GM23338 (cell line): Measurements from ENCODE around the gene USP35. TPM values are rescaled to one million over a fixed set of nuclear protein-coding genes. Genes with fewer than 3 reads are reported as not detected.

Source experiments
- ATAC-seq: fragments of 200-7000 bp; cut with Tn5 transposase; 3 replicates; pipeline ENCODE4 v1.9.1; 2020
- DNase-seq: peaks from one replicate; pipeline ENCODE4 v3.0.0-alpha.2; 2015; ENCODE audit warnings: low spot score
- H2AFZ ChIP-seq: fragments of 200-600 bp; sonication (generic); 2 replicates; pipeline ENCODE4 v1.8.0; 2016; ENCODE audit warnings: antibody characterized with exemption, mild to moderate bottlenecking, moderate library complexity
- H3F3A ChIP-seq: fragments of 200-600 bp; sonication (generic); replicated peaks from 2 replicates; pipeline ENCODE4 v1.8.0; 2017; ENCODE audit warnings: antibody characterized with exemption, mixed run types, low read depth
- H3K27ac ChIP-seq: fragments of 200-600 bp; sonication (generic); 2 replicates; pipeline ENCODE4 v1.6.1; 2016; ENCODE audit warnings: low read depth
- H3K27me3 ChIP-seq: fragments of 200-600 bp; sonication (generic); 2 replicates; pipeline ENCODE4 v1.8.0; 2016; ENCODE audit warnings: mild to moderate bottlenecking, mixed run types, moderate library complexity; ENCODE audit not compliant: insufficient read depth
- H3K36me3 ChIP-seq: fragments of 200-600 bp; sonication (generic); 2 replicates; pipeline ENCODE4 v1.8.0; 2016; ENCODE audit warnings: mild to moderate bottlenecking; ENCODE audit not compliant: insufficient read depth
- H3K4me1 ChIP-seq: fragments of 200-600 bp; sonication (generic); 2 replicates; pipeline ENCODE4 v1.8.0; 2016; ENCODE audit warnings: mild to moderate bottlenecking, moderate library complexity; ENCODE audit not compliant: insufficient read depth
- H3K4me2 ChIP-seq: fragments of 200-600 bp; sonication (generic); 2 replicates; pipeline ENCODE4 v1.7.1; 2017; ENCODE audit warnings: mixed run types
- H3K4me3 ChIP-seq: fragments of 200-600 bp; sonication (generic); 2 replicates; pipeline ENCODE4 v1.6.1; 2016; ENCODE audit warnings: mixed run types
- H3K79me2 ChIP-seq: fragments of 200-600 bp; sonication (generic); replicated peaks from 2 replicates; pipeline ENCODE4 v1.8.0; 2017; ENCODE audit warnings: mild to moderate bottlenecking; ENCODE audit not compliant: insufficient read depth
- H3K9me2 ChIP-seq: fragments of 200-600 bp; sonication (generic); 2 replicates; pipeline ENCODE4 v1.8.0; 2017; ENCODE audit not compliant: insufficient read depth
- H4K20me1 ChIP-seq: fragments of 200-600 bp; sonication (generic); replicated peaks from 2 replicates; pipeline ENCODE4 v1.8.0; 2017; ENCODE audit warnings: mild to moderate bottlenecking; ENCODE audit not compliant: insufficient read depth
- H3K27ac Mint-ChIP-seq: 2 replicates; pipeline ENCODE4 v1.8.0; 2020; ENCODE audit warnings: inconsistent platforms, mild to moderate bottlenecking, moderate library complexity, mixed read lengths
- H3K27me3 Mint-ChIP-seq: 3 replicates; pipeline ENCODE4 v1.8.0; 2022; ENCODE audit warnings: low read depth, mild to moderate bottlenecking, moderate library complexity, mixed read lengths, inconsistent platforms; ENCODE audit not compliant: insufficient read depth, poor library complexity
- H3K36me3 Mint-ChIP-seq: 3 replicates; pipeline ENCODE4 v1.8.0; 2021; ENCODE audit warnings: low read depth, mild to moderate bottlenecking, inconsistent platforms, moderate library complexity, mixed read lengths
- H3K4me1 Mint-ChIP-seq: 3 replicates; pipeline ENCODE4 v1.8.0; 2020; ENCODE audit warnings: mild to moderate bottlenecking, inconsistent platforms, mixed read lengths
- H3K4me3 Mint-ChIP-seq: 3 replicates; pipeline ENCODE4 v1.8.0; 2021; ENCODE audit warnings: moderate library complexity, mild to moderate bottlenecking, inconsistent platforms, mixed read lengths
- H3K9me3 Mint-ChIP-seq: 3 replicates; pipeline ENCODE4 v1.8.0; 2020; ENCODE audit warnings: moderate library complexity, mild to moderate bottlenecking, inconsistent platforms, mixed read lengths
- CREB1 ChIP-seq: fragments of 250-450 bp; sonication (Bioruptor Pico); IDR thresholded peaks from 2 replicates; pipeline ENCODE4 v1.5.0; 2020; ENCODE audit warnings: low read depth, mild to moderate bottlenecking, moderate library complexity
- EZH2 ChIP-seq: fragments of 200-600 bp; sonication (generic); IDR thresholded peaks from one replicate; pipeline ENCODE4 v1.8.0; 2017; ENCODE audit warnings: antibody characterized with exemption, mild to moderate bottlenecking, low read depth; ENCODE audit not compliant: unreplicated experiment
- JUNB ChIP-seq: IDR thresholded peaks from one replicate; pipeline ENCODE4 v1.6.1; 2016; ENCODE audit warnings: antibody characterized with exemption; ENCODE audit not compliant: unreplicated experiment
- NANOG ChIP-seq: IDR thresholded peaks from 2 replicates; pipeline ENCODE4 v1.6.1; 2016; ENCODE audit warnings: antibody characterized with exemption, borderline replicate concordance
- STAT1 ChIP-seq: IDR thresholded peaks from one replicate; pipeline ENCODE4 v1.6.1; 2016; ENCODE audit warnings: antibody characterized with exemption; ENCODE audit not compliant: unreplicated experiment
- polyA plus RNA-seq: library from polyadenylated mRNA; unstranded; fragments of >200 nt; fragmentation: Nextera tagmentation; extraction: Ambion mirVana; gene quantifications from 2 replicates; pipeline ENCODE4 v1.2.1, GENCODE V29; 2016
- total RNA-seq: library from RNA; depleted of rRNA; stranded (reverse); fragments of >200 nt; shearing (Covaris generic); gene quantifications from 2 replicates; pipeline ENCODE4 v1.2.3, GENCODE V29; 2014
- TF ChIP-seq, protein P1 (sequence below), 2 experiments: fragments of 200-600 bp in 1 of 2; sonication (generic) in 1 of 2; conservative IDR thresholded peaks; 2 replicates each; pipeline versions ENCODE4 v1.5.1 to v1.6.1; 2016 to 2017; ENCODE audit warnings: antibody characterized with exemption in 2 of 2, low read depth in 2 of 2, mild to moderate bottlenecking in 2 of 2, moderate library complexity in 1 of 2
- TF ChIP-seq, protein P2 (sequence below): fragments of 250-450 bp; sonication (Bioruptor Pico); IDR thresholded peaks from 2 replicates; pipeline ENCODE4 v1.5.0; 2020; ENCODE audit warnings: mild to moderate bottlenecking, moderate library complexity
- TF ChIP-seq, protein P3 (sequence below): IDR thresholded peaks from 2 replicates; pipeline ENCODE4 v1.6.1; 2016; ENCODE audit warnings: antibody characterized with exemption

USP35 gene
- total and polyA plus RNA-seq, 2 experiments from 2014 or later: 2.5 to 10.7 TPM

DNA sequence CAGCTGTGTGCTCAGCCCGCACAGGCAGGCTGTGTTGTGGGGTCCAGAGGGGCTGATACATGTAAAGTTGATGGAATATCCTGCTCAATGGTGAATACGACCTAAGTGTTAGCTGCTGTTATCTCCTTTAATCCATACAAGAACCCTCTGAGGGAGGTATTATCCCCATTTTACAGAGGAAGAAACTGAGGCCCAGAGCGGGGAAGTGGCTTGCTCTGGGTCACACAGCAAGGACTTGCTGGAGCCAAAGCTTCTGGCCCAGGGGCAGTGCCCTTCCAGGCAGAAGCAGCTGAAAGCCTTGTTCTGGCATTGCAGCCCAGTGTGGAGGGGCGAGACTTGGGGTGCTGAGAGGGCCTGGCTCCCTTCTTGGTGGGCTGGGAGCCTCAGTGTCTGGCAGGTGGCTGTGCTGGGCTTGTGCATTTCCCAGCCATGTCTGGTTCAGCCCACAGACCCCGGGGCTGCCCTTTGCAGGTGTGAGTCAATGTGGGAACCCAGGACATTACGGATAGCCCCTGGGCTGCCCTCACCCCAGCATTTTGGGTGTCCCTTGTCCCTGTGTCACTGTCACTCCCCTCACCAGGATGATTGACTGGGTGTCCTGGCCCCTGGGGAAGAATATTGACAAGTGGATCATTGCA is 10.4 kb downstream of the USP35 start:
- H4K20me1 ChIP-seq: no peaks in the 10 kb centered on the region
- no peak overlapping the region for H3K4me2 ChIP-seq
- Mint-ChIP-seq H3K27ac (no peak overlapping the region), H3K4me1 (peaks cover 5% of the 10 kb centered on the region), H3K9me3 (no peaks in the 10 kb centered on the region), H3K27me3 (peaks cover 12% of the 10 kb centered on the region), H3K4me3 (no peak overlapping the region), H3K36me3 (peaks cover 8% of the 10 kb centered on the region; the same call in 2 of the 3 replicates)
- no peak overlapping the region for H3K27ac ChIP-seq
- H3K4me3 ChIP-seq: no peak overlapping the region
- ATAC-seq (no peak), DNase-seq (no peak)
- no peaks in the 10 kb centered on the region for H3K36me3 ChIP-seq
- H3K9me2 ChIP-seq: no peaks in the 10 kb centered on the region
- no peak overlapping the region for H2AFZ ChIP-seq
- no peaks in the 10 kb centered on the region for H3F3A ChIP-seq
- no peaks in the 10 kb centered on the region for H3K79me2 ChIP-seq
- no peaks in the 10 kb centered on the region for H3K4me1 ChIP-seq
- no peaks in the 10 kb centered on the region for H3K27me3 ChIP-seq
- no peak for TF ChIP-seq CREB1 (CRISPR knock-in tag)

DNA sequence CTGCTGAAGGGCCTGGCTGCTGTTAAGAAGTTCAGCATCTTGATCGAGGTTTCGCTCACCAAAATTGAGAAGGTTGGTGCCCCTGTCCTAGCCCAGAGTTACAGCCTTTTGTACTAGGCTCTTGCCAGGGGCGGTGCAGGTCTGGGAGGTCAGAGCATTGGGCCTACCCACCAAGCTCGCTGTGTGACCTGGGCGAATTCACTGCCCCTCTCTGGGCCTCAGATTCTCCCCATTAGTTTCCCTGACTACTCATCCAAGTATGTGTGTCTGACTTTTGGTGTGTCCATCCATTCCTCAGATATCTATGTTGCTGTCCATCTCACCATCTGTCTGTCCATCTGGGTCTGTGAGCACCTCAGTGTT is 10.9 kb downstream of the USP35 start:
- no peaks in the 10 kb centered on the region for H3K27me3 ChIP-seq
- H2AFZ ChIP-seq: no peak overlapping the region
- no peaks in the 10 kb centered on the region for H4K20me1 ChIP-seq
- no peak overlapping the region for H3K4me3 ChIP-seq
- H3F3A ChIP-seq: no peaks in the 10 kb centered on the region
- H3K79me2 ChIP-seq: no peaks in the 10 kb centered on the region
- no peak for DNase-seq
- H3K9me2 ChIP-seq: no peaks in the 10 kb centered on the region
- H3K27ac ChIP-seq: no peak overlapping the region
- TF ChIP-seq, protein P1, sequence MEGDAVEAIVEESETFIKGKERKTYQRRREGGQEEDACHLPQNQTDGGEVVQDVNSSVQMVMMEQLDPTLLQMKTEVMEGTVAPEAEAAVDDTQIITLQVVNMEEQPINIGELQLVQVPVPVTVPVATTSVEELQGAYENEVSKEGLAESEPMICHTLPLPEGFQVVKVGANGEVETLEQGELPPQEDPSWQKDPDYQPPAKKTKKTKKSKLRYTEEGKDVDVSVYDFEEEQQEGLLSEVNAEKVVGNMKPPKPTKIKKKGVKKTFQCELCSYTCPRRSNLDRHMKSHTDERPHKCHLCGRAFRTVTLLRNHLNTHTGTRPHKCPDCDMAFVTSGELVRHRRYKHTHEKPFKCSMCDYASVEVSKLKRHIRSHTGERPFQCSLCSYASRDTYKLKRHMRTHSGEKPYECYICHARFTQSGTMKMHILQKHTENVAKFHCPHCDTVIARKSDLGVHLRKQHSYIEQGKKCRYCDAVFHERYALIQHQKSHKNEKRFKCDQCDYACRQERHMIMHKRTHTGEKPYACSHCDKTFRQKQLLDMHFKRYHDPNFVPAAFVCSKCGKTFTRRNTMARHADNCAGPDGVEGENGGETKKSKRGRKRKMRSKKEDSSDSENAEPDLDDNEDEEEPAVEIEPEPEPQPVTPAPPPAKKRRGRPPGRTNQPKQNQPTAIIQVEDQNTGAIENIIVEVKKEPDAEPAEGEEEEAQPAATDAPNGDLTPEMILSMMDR (conservative IDR thresholded peaks at IDR 0.05; ENCODE audit: low read depth in 2 of 2): no peak
- no peak for TF ChIP-seq NANOG
- TF ChIP-seq JUNB: no peak
- TF ChIP-seq CREB1 (CRISPR knock-in tag): no peak
- TF ChIP-seq EZH2: no peak
- H3K4me3 Mint-ChIP-seq: no peak overlapping the region
- H3K9me3 Mint-ChIP-seq: no peaks in the 10 kb centered on the region
- no peak for ATAC-seq
- H3K4me2 ChIP-seq: no peak overlapping the region
- H3K36me3 ChIP-seq: no peaks in the 10 kb centered on the region
- no peak overlapping the region for H3K27ac Mint-ChIP-seq
- H3K27me3 Mint-ChIP-seq: peaks cover 12% of the 10 kb centered on the region
- peaks cover 8% of the 10 kb centered on the region; the same call in 2 of the 3 replicates for H3K36me3 Mint-ChIP-seq
- peaks cover 5% of the 10 kb centered on the region for H3K4me1 Mint-ChIP-seq
- H3K4me1 ChIP-seq: no peaks in the 10 kb centered on the region

DNA sequence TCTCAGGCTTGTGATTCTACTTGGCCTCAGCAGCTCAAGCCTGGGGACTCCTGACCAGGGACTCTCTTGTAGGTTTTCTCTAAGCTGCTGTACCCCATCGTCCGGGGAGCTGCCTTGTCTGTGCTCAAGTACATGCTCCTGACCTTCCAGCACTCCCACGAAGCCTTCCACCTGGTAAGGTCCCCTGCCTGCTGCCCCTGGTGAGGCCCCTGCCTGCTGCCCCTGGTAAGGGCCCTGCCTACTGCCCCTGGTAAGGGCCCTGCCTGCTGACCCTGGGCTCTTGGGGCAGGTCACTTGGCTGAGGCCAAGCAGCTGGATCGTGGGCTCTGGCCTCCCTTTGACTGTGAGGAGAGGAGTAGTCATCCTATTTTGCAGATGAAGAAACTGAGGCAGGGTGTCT is 11.3 kb downstream of the USP35 start:
- Mint-ChIP-seq H3K27ac (no peak overlapping the region), H3K4me1 (peaks cover 5% of the 10 kb centered on the region), H3K4me3 (no peak overlapping the region), H3K9me3 (no peaks in the 10 kb centered on the region), H3K36me3 (peaks cover 8% of the 10 kb centered on the region; the same call in 2 of the 3 replicates), H3K27me3 (peaks cover 12% of the 10 kb centered on the region)
- Histone ChIP-seq H3K79me2 (no peaks in the 10 kb centered on the region), H3K9me2 (no peaks in the 10 kb centered on the region), H2AFZ (no peak overlapping the region), H3K4me3 (no peak overlapping the region), H3K4me1 (no peaks in the 10 kb centered on the region), H3F3A (no peaks in the 10 kb centered on the region), H3K4me2 (no peak overlapping the region), H3K27me3 (no peaks in the 10 kb centered on the region), H4K20me1 (no peaks in the 10 kb centered on the region), H3K27ac (no peak overlapping the region), H3K36me3 (no peaks in the 10 kb centered on the region)
- ATAC-seq: no peak
- no peak for DNase-seq
- TF ChIP-seq, protein P2, sequence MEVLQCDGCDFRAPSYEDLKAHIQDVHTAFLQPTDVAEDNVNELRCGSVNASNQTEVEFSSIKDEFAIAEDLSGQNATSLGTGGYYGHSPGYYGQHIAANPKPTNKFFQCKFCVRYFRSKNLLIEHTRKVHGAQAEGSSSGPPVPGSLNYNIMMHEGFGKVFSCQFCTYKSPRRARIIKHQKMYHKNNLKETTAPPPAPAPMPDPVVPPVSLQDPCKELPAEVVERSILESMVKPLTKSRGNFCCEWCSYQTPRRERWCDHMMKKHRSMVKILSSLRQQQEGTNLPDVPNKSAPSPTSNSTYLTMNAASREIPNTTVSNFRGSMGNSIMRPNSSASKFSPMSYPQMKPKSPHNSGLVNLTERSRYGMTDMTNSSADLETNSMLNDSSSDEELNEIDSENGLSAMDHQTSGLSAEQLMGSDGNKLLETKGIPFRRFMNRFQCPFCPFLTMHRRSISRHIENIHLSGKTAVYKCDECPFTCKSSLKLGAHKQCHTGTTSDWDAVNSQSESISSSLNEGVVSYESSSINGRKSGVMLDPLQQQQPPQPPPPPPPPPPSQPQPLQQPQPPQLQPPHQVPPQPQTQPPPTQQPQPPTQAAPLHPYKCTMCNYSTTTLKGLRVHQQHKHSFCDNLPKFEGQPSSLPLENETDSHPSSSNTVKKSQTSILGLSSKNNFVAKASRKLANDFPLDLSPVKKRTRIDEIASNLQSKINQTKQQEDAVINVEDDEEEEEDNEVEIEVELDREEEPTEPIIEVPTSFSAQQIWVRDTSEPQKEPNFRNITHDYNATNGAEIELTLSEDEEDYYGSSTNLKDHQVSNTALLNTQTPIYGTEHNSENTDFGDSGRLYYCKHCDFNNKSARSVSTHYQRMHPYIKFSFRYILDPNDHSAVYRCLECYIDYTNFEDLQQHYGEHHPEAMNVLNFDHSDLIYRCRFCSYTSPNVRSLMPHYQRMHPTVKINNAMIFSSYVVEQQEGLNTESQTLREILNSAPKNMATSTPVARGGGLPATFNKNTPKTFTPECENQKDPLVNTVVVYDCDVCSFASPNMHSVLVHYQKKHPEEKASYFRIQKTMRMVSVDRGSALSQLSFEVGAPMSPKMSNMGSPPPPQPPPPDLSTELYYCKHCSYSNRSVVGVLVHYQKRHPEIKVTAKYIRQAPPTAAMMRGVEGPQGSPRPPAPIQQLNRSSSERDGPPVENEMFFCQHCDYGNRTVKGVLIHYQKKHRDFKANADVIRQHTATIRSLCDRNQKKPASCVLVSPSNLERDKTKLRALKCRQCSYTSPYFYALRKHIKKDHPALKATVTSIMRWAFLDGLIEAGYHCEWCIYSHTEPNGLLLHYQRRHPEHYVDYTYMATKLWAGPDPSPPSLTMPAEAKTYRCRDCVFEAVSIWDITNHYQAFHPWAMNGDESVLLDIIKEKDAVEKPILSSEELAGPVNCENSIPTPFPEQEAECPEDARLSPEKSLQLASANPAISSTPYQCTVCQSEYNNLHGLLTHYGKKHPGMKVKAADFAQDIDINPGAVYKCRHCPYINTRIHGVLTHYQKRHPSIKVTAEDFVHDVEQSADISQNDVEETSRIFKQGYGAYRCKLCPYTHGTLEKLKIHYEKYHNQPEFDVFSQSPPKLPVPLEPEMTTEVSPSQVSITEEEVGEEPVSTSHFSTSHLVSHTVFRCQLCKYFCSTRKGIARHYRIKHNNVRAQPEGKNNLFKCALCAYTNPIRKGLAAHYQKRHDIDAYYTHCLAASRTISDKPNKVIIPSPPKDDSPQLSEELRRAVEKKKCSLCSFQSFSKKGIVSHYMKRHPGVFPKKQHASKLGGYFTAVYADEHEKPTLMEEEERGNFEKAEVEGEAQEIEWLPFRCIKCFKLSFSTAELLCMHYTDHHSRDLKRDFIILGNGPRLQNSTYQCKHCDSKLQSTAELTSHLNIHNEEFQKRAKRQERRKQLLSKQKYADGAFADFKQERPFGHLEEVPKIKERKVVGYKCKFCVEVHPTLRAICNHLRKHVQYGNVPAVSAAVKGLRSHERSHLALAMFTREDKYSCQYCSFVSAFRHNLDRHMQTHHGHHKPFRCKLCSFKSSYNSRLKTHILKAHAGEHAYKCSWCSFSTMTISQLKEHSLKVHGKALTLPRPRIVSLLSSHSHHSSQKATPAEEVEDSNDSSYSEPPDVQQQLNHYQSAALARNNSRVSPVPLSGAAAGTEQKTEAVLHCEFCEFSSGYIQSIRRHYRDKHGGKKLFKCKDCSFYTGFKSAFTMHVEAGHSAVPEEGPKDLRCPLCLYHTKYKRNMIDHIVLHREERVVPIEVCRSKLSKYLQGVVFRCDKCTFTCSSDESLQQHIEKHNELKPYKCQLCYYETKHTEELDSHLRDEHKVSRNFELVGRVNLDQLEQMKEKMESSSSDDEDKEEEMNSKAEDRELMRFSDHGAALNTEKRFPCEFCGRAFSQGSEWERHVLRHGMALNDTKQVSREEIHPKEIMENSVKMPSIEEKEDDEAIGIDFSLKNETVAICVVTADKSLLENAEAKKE (CRISPR knock-in tag): no peak
- TF ChIP-seq, protein P3, sequence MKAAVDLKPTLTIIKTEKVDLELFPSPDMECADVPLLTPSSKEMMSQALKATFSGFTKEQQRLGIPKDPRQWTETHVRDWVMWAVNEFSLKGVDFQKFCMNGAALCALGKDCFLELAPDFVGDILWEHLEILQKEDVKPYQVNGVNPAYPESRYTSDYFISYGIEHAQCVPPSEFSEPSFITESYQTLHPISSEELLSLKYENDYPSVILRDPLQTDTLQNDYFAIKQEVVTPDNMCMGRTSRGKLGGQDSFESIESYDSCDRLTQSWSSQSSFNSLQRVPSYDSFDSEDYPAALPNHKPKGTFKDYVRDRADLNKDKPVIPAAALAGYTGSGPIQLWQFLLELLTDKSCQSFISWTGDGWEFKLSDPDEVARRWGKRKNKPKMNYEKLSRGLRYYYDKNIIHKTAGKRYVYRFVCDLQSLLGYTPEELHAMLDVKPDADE: no peak
- TF ChIP-seq STAT1: no peak
